CMK (cell line): ENCODE results near the gene MS4A13.
"Not testable (repeated sequence)": the region's sequence is repeated elsewhere in the genome, so short reads cannot be mapped to it uniquely, and the experiment has no call there.

Source experiments
- DNase-seq: peaks from one replicate; pipeline ENCODE4 v3.0.0-alpha.2; 2010; ENCODE audit warnings: low read depth

Gene MS4A13

GRCh38 chr11:60530454-60531100 lies 15.4 kb downstream of the MS4A13 start:
- DNase-seq, result no peak

GRCh38 chr11:60532383-60532782 lies 17.2 kb downstream of the MS4A13 start:
- DNase-seq, result not testable (repeated sequence)

- not testable (repeated sequence) for DNase-seq
Observed at GRCh38 chr11:60538627-60539026, 23.4 kb downstream of the MS4A13 start.

GRCh38 chr11:60544077-60544476 lies 28.9 kb downstream of the MS4A13 start:
- DNase-seq, result no peak

- DNase-seq, result no peak
Observed at GRCh38 chr11:60561254-60561653, 46.1 kb downstream of the MS4A13 start.

- DNase-seq, result no peak
Observed at GRCh38 chr11:60563553-60564235, 48.5 kb downstream of the MS4A13 start.

GRCh38 chr11:60566776-60567175 lies 51.6 kb downstream of the MS4A13 start:
- no peak for DNase-seq

- DNase-seq, result no peak
Observed at GRCh38 chr11:60570970-60571369, 55.8 kb downstream of the MS4A13 start.

- DNase-seq, result no peak
Observed at GRCh38 chr11:60589611-60590010, 74.4 kb downstream of the MS4A13 start.
